Measurements from ENCODE around the gene CHSY1.
A peak's percentile ranks its signal among the peaks of the same experiment; 100 is the strongest.
"Not testable (repeated sequence)": the region's sequence is repeated elsewhere in the genome, so short reads cannot be mapped to it uniquely, and the experiment has no call there.

The CHSY1 gene

DNA sequence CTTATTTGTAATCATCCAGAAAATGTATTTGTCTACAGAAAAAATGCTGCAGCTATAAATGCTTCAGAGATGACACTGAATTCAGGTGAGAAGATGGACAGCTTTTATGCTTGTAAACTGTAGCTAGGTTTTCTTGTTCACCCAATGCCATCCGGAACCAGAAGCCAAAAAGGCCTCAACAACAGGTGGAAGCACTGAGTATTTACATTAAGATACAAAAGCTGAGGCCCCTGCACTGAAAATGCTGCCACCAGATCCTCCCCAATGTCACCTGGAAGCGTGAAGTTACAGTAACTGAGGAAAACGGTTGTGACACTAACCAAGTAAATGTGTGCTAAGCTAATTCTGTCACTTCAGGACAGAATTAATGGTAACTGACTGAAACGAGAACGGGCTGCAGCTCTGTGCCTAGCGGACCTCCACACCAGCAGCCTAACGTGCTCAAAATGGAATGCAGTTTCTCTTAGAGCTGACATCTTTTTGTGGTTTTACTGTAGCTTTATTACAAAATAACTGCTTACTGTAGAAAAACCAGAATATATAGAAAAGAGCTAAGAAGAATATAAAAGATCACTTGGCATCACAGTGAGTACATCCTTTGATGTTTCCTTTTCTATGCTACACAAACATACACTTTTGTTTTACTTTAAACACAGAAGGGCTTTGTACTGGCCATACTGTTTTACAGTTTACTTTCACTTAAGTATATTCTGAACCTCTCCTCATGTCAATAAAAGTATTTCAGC, 7.6 kb downstream of the CHSY1 start:
- DNase-seq (ENCODE audit: low read depth), result no peak

DNA sequence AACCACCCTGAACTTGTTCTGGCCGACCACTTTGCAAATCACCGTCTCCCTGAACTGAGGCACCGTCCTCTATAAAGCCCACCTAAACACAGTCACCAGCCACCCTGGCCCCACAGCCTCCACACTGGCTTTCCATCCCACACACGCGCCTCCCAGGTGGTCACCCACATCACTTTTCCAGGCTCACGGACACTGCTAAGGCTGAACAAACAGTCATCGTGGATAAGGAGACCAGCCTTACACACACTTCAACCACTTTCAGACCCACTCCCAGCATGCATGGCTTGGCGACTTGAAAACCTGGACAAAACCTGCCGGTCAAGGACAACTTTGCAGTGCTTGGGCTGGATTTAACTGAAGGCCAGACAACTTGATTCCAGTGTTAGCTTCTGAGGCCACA, 8.4 kb downstream of the CHSY1 start:
- DNase-seq (ENCODE audit: low read depth), result no peak

DNA sequence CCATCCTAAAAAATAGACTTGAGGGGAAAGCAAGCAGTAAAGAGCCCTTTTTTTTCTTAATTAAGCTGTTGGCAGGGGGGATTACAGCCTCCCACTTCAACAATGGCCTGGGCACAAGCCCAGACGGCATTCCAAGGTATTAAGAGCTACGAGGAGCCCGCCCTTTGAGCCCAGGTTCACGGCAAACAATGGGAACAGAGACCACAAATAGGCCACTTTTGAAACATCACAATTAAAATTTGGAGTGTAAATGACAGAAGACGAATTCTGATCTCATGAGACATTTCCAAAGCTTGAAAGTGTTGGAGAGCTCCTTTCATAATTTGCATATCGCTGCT, 8.9 kb downstream of the CHSY1 start:
- no peak for DNase-seq (ENCODE audit: low read depth)

DNA sequence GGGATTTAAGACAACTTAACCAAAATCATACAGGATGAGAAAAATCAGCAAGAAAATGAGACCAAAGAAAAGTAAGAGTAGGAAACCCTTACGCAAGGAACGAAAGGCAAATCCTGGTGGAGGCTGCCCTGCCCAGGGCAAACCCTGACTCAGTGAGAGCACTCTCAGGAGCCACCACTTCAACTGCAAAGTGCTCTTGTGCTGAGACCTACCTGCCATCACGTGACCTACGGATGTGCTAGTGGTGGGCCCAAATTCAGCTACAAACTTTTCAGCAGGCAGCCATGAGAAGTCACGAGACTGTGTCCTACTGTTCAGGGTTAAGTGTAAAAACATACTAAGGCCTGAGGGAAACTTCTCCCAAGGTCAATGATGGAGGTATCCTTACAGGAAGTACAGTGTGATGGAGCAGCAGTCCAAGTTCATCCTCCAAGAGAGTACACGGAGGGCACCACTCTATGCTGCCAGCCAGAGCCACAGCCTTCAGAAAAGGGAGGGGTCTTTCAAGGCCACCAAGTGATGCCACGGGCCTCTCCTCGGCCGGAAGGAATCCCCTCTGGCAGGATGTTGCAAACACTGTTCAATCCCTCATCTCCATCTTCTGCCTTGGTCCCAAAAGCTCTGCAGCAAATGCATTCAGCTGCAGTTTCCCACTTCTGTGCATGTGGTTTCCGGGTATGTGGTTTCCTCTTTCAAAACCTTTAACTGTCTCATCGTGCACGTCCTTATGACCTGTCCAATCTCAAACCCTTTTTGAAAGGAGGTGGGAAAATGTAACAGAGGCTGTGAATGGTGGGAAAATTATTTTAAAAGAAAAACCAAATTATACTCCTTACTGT, 9.5 kb downstream of the CHSY1 start:
- DNase-seq (ENCODE audit: low read depth), result peak; percentile 26

DNA sequence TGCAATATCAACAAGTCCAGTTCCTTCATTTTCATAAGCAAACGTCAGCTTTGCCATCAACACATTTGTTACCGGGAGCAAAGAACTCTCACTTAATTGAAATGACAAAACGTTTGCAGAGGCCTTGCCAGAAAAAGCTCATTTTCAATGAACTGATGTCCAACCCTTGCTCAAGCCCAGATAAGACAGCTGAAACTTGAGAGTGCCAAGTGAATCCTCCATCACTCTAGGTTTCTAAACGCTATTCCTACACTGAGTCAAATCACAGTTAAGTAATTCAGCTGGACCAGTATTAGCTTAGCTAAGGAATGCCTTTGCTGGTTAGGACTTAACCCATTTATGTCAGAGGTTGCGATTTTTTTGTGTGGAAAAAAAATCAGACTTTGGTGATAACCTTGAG, 11.5 kb downstream of the CHSY1 start:
- no peak for DNase-seq (ENCODE audit: low read depth)

DNA sequence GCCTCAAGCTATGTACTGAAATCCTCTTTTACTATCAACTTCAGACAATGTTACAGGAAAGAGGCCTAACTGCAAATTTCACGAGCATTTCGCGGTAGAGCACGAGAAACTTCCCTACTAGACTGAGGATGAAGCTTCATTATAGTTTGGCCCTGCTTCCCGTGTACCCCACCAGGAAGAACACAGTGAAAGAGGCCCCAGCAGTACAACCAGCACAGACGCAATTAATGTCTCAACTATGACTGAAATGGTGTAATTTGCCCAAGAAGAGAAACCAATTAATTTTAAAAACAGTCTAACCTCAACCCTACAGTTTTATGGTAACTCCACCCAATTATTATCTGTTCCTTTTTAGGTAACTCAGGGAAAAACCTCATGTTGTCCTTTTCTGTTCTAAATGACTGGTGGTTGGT, 12.1 kb downstream of the CHSY1 start:
- no peak for DNase-seq (ENCODE audit: low read depth)

DNA sequence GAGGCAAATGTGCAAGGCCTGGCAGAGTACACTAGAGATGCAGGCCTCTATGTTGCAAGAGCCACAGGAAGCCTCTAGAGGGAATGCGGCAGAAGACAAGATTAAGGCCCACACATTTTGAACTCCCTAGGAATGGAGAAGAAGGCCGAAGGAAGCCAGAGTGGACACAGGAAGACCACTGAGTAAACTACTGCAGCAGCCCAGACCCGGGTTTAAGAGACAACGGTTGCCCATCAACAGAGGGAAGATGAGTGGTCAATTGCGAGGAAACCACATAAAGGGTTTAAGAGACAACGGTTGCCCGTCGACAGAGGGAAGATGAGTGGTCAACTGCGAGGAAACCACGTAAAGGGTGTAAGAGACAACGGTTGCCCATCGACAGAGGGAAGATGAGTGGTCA, 14.6 kb downstream of the CHSY1 start:
- no peak for DNase-seq (ENCODE audit: low read depth)

DNA sequence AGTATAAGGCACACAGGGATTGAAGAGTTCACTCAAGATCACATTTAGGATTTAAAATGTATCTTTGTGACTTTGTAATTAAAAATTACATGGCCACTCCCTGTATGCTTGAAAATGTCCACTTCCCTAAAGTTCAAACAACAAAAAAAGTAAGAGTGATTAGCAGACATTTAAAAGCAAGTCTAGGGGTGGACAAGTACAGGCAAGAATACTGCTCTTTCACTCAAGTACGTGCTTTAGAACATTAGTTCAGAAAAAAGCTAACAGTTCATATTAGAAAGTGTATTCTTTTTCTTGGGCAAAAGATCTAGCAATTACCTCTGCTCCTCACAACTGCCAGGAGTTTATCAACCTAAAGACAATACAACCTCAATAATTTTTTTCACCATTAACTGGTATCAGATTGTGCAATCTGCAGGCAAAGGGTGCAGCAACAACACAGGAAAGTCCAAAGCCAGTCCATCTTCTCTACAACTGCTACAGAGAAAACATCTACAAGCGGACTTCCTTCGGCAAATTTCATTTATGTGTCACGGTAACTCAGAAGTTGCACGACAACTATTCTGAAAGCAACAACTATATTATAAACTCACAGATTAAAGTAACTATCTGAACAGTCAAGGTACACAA, 18.1 kb downstream of the CHSY1 start:
- no peak for DNase-seq (ENCODE audit: low read depth)

DNA sequence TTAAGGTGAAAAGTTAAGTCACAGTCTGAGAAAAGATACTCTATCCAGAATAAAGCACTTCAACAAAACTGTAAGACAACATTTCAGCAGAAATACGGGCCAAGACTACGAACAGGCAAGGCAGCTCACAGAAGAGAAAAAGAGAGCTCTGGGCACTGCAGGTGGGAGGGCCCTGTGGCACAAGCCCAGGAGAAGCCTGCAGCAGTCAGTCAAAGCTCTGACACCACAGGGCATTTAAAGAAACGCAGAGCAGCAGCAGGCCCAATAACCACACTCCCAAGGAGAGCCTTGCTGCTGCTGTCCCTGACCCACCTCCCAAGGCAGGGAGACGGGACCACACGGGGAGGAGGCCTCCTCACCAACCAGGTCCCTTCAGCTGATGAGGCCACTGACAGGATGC, 19.2 kb downstream of the CHSY1 start:
- DNase-seq (ENCODE audit: low read depth), result no peak

DNA sequence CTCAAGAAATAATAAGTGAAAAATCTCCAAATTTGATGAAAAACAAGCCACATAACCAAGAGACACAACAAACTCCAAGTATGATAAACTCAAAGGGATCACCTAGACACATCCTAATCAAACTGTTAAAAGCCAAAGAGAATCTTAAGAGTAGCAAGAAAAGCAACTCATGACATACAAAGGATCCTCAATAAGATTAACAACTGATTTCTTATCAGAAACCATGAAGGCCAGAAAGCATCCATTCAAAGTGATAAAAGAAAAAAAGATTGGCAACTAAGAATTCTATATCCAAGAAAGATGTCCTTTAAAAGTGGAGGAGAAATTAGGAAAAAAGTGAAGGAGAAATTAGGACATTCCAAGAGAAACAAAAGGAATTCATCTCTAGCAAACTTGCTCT, 23.5 kb downstream of the CHSY1 start:
- DNase-seq (ENCODE audit: low read depth), result no peak

DNA sequence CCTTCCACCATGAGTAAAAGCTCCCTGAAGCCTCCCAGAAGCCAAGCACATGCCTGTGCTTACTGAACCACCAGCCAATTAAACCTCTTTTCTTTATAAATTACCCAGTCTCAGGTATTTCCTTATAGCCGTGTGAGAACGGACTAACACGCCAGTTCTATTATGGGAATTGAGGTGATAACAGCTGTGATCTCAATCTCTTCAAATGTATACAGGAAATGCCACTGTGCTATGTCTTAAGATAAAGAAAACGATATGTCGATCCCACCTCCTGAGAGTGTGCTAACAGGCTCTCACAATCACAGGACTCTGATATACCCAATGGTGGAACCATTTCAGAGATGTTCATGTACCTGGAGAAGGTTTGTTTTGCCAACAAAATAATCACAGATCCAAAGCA, 26.2 kb downstream of the CHSY1 start:
- DNase-seq (ENCODE audit: low read depth), result no peak

DNA sequence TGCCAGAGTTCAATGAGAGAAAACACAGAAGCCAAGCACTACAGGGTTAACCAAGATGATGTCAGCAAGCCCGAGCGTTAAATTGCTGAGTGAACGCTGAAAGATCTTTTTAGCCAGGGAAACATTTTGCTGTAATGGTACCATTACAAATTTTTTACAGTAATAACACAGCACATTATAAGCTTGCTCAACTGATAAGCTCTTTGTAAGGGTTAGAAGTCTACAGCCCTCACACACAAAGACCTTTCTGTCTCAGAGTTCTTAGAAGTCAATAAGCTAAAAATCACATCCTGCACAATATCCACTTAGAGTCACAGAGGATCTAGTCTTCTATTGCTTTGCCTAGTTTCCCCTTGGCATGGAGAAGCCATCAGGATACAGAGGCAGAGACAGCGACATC, 29.9 kb downstream of the CHSY1 start:
- DNase-seq (ENCODE audit: low read depth), result no peak

DNA sequence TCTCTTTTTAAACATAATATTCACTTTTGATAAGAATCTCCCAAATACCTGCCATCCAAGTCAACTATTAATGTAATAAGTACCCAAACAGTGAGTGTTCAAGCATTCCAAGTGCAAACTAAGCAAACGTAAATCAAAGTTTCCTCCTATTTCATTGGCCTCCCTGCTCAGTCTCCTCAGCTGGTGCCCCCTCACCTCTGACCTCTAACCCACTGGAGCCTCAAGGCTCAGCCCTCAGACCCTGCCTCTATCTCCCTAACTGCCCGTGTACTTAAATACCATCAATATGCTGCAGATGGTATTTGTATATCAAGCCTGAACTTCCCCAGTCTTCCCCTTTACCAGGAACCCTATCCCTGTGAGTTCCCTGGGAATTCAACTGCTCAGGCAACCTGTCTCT, 31.8 kb downstream of the CHSY1 start:
- no peak for DNase-seq (ENCODE audit: low read depth)

DNA sequence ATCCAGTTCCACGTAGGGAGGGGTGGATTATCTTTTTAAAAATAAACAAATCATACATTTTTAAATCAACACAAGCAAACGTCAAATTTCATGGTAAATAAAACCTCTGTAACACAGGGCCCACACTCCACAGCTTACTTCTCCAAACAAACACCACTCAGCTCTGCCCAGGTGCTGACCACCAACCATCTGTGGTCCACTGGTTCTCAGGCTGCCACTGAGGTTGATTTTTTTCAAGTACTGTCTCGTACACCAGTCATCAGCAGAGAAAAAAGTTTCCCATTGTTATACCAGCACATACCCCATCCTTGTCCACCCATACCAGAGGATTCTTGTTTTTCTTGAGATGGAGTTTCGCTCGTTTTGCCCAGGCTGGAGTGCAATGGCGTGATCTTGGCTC, 32.4 kb downstream of the CHSY1 start:
- DNase-seq (ENCODE audit: low read depth), result no peak

DNA sequence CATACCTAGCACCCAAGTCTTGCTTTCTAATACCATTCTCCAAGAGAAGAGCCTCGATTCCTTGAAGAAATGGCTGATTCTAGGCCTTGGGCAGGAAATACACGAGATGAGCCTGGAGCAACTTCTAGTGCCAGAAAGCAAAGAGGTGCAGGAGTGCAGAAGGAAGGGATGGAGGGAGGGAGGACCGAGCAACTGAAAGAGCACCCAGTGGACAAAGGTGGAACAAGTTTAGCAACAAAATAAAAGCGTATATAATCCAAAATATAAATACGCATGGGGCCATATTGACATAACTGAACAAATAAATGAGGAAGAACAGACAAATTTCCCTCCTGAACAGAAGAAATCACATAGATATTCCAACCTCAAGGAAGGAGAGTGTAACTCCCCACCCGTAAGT, 34.4 kb downstream of the CHSY1 start:
- DNase-seq (ENCODE audit: low read depth), result no peak

DNA sequence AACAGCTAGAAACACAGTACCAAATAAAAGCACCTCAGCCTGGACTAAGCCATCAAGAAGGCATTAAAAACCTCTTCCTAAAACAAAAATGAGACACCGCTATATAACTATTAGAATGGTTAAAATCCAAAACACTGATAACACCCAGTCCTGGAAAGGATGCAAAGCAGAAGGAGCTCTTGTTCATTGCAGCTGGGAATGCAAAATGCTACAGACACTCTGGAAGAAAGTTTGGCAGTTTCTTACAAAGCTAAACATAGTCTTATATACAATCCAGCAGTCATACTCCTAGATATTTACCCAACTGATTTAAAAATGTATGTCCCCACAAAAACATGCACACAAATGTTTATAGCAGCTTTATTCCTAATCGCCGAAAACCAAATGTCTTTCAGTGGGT, 35.7 kb downstream of the CHSY1 start:
- DNase-seq (ENCODE audit: low read depth), result no peak

DNA sequence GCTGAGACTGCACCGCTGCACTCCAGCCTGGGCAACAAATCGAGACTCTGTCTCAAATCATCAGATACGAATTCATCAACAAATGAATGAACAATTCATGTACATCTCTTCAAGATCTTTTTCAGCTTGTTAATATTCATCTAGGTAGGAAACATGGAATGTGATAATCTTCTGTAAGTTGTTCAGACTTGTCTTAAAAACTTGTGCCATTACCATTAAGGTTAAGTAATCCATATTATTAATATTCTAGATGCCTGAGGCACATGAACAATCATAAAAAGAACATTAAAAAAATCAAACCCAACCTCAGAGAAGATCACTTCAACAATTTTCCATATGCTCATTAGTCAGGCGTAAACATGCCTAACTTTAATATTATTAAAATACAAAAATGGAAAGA, 36.2 kb downstream of the CHSY1 start:
- no peak for DNase-seq (ENCODE audit: low read depth)

DNA sequence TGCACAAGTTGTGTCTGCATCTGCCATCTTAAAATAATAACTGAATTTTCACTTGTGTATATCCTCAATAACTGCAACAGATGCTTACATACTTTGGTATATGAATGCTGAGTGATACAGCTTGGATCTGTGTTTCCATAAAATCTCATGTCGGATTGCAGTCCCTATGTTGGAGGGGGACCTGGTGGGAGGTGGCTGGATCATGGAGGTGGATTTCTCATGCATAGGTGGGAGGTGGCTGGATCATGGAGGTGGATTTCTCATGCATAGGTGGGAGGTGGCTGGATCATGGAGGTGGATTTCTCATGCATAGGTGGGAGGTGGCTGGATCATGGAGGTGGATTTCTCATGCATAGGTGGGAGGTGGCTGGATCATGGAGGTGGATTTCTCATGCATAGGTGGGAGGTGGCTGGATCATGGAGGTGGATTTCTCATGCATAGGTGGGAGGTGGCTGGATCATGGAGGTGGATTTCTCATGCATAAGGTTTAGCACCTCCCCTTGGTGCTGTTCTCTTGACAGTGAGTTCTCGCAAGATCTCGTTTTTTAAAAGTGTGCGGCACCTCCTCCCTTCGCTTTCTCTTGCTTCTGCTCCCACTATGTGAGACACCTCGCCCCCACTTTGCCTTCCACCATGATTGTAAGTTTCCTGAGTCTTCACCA, 37.3 kb downstream of the CHSY1 start:
- not testable (repeated sequence) for DNase-seq (ENCODE audit: low read depth)

DNA sequence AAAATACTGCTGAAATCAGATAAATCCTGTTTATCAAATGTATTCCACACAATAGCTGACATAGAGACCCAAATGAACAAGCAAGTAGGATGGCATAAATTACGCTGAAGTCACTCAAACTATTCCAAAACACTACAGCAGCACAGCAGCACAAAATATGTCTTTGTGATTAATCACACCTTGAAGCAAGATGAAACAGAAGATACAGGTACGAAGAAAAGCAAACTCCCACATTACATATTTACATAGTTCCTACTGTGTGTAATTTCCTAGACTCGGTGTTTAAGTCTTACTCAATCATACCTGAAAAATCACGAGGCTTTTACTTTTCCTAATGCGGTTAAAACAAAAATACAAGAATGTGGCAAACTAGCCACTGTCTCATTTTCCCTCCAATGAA, 38.3 kb downstream of the CHSY1 start:
- DNase-seq (ENCODE audit: low read depth), result no peak

DNA sequence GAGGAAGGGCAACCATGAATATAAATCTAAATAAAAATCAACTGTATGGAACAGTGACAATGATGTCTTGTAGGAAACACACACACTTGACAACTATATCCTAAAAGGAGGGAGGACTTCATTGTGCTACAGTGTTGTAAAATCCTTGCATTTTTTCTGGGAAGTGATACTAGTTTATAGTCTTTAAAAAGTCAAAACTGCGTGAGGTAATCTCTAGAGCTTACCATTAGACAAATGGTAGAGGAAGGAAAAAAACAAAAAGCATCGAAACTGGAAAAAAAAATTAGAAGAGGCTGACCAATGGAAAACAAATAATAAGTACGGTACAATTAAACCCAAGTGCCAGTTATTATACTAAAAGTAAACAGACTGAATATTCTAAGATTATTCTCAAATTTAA, 38.7 kb downstream of the CHSY1 start:
- DNase-seq (ENCODE audit: low read depth), result no peak

DNA sequence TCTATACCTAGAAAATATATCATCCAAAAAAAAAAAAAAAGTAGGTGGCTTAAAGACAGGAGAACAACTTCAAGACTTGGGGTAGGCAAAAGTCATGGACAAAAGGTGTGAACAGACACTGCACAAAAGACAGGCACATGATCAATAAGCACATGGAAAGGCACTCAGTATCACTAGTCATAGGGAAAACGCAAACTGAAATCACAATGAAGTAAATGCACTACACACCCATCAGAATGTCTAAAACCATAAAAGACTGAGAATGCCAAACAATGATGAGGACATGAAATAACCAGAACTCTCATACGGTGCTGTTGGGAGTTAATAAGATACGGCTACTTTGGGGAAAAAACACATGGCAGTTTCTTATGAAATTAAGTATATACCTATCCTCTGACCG, 40.0 kb downstream of the CHSY1 start:
- DNase-seq (ENCODE audit: low read depth), result no peak

DNA sequence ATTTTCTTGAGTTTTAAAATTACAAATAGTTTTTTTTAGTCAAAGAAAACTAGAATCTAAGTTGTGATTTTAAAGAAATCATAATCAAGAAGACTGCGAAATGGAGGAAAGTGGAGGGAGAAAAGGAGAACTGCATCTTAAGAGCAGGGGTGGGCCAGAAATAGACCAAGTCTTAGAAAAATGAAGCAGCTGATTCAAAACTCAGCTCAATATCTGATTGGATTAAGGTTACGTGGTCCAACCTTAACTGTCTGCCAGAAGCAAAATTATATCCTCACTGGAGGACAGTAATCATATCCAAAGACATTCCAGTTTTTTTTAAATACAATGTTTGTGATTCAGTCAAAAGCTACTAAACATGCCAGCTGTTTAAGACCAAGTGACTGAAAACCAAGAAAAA, 41.4 kb downstream of the CHSY1 start:
- no peak for DNase-seq (ENCODE audit: low read depth)

DNA sequence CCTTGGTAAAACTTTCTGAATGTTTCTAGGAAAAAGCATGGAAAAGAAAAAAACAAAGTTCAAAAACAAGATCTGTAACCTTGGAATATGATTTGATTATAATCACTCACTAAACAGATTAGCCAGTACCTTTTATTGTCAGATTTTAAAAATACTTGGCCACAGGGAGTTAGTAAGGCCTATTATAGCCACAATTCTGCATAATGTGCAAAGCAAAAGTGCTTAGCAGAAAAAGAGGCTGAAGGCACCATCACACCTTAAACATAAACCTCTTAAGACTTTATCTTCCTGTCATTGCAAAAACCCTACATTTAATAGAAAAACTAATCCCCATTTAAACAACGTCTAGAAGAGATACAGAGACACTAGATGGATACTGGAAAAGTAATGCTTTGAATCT, 41.8 kb downstream of the CHSY1 start:
- DNase-seq (ENCODE audit: low read depth), result no peak

Data from stimulated activated CD8-positive, alpha-beta memory T cell treated with anti-CD3 and anti-CD28 coated beads, Interleukin-12 subunit alpha, Interleukin-12 subunit beta, amount 100 ng/mL, for 4 hours (primary cell).